Activated CD4-positive, alpha-beta memory T cell treated with anti-CD3 and anti-CD28 coated beads, Interleukin-2, amount 10 ng/mL, durations not matched to agents 7 days and 5 days (primary cell): ENCODE data around the gene LCORL. TPM values are rescaled to one million over a fixed set of nuclear protein-coding genes. Genes with fewer than 3 reads are reported as not detected.
"Not testable (repeated sequence)": the region's sequence is repeated elsewhere in the genome, so short reads cannot be mapped to it uniquely, and the experiment has no call there.

ENCODE experiments used
- CTCF ChIA-PET: fragments of 350-600 bp; sonication (Branson Sonifier 250); formaldehyde crosslinking; loops from one replicate; lab custom pipeline; 2021; ENCODE audit warnings: antibody characterized with exemption, inconsistent platforms; lab: Charles Lee
- POLR2A ChIA-PET: fragments of 350-600 bp; sonication (Branson Sonifier 250); formaldehyde crosslinking; loops from one replicate; lab custom pipeline; 2021; ENCODE audit warnings: antibody characterized with exemption; lab: Charles Lee
- DNase-seq: peaks from one replicate; pipeline ENCODE4 v3.0.0-alpha.2; 2020
- H3K27ac Mint-ChIP-seq: one replicate; pipeline ENCODE4 v1.8.0; 2021; ENCODE audit warnings: mild to moderate bottlenecking, mixed read lengths
- H3K27me3 Mint-ChIP-seq: one replicate; pipeline ENCODE4 v1.8.0; 2021; ENCODE audit warnings: mixed read lengths
- H3K36me3 Mint-ChIP-seq: one replicate; pipeline ENCODE4 v1.8.0; 2021; ENCODE audit warnings: low read depth, mixed read lengths
- H3K4me1 Mint-ChIP-seq: one replicate; pipeline ENCODE4 v1.8.0; 2021; ENCODE audit warnings: mixed read lengths
- H3K4me3 Mint-ChIP-seq: one replicate; pipeline ENCODE4 v1.8.0; 2021; ENCODE audit warnings: mild to moderate bottlenecking, mixed read lengths
- H3K9me3 Mint-ChIP-seq: one replicate; pipeline ENCODE4 v1.8.0; 2021; ENCODE audit warnings: mixed read lengths
- total RNA-seq, 2 experiments: library from RNA; stranded (reverse); gene quantifications; one replicate each; pipeline ENCODE4 v1.2.3, GENCODE V29; 2021

LCORL gene
- total RNA-seq, 2 experiments from 2014 or later = 15.7 to 17.3 TPM

DNA sequence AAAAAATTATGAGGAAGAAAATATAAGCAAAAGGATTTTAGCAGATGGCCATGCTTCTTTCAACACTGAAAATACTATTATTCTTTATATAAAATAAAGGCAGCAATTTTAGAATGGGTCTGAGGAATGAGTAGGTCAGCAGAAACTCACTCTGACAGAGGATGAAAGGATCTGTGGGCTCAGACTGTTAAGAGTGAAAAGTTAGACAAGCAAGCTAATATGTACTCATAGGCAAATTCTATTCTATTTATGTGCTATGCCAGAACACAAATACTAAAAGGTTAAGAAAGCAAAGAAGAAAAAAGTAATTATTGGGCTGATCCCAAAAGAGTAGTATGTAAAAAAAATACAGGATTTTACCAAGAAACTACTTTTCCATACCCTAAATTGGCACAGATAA is 13.9 kb downstream of the LCORL start:
- peaks cover 7% of the 10 kb centered on the region for H3K4me1 Mint-ChIP-seq
- H3K4me3 Mint-ChIP-seq = no peak overlapping the region
- H3K27me3 Mint-ChIP-seq = no peaks in the 10 kb centered on the region
- POLR2A ChIA-PET = no interaction called here
- peaks cover 20% of the 10 kb centered on the region for H3K9me3 Mint-ChIP-seq
- CTCF ChIA-PET = no interaction called here
- DNase-seq = no peak
- H3K36me3 Mint-ChIP-seq = peaks cover 15% of the 10 kb centered on the region
- H3K27ac Mint-ChIP-seq = no peak overlapping the region

DNA sequence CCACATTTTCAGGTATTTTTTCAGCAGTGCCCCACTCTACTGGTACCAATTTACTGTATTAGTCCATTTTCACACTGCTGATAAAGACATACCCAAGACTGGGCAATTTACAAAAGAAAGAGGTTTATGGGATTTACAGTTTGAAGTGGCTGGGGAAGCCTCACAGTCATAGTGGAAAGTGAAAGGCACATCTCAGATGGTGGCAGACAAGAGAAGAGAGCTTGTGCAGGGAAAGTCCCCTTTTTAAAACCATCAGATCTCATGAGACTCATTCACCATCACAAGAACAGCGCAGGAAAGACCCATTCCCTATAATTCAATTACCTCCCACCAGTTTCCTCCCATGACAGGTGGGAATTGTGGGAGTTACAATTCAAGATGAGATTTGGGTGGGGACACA is 15.1 kb downstream of the LCORL start:
- H3K27ac Mint-ChIP-seq, DNase-seq, POLR2A ChIA-PET, CTCF ChIA-PET, H3K27me3 Mint-ChIP-seq, H3K4me3 Mint-ChIP-seq, H3K4me1 Mint-ChIP-seq: not testable (repeated sequence)
- Mint-ChIP-seq H3K36me3 (peaks cover 15% of the 10 kb centered on the region), H3K9me3 (peaks cover 20% of the 10 kb centered on the region)

DNA sequence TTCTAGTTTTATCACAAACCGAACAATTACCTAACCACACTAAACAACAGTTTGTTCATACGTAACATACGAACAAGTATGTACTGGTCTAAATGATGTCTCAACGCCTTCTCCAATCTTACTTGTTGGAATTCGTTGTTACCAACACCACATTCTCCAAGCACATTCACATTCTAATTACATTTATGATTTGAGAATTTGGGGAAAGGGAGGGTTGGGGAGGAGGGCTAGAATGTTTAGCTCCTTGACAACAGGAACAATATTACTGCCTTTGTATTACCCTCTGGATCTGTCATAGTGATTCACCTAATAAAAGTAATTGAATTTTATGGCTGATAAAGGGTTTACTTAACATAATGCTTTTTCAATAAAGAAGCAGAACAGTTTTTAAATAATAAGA is 24.4 kb downstream of the LCORL start:
- no peaks in the 10 kb centered on the region for H3K4me1 Mint-ChIP-seq
- no peak for DNase-seq
- ChIA-PET CTCF (no interaction called here), POLR2A (no interaction called here)
- H3K4me3 Mint-ChIP-seq = no peak overlapping the region
- no peaks in the 10 kb centered on the region for H3K9me3 Mint-ChIP-seq
- no peaks in the 10 kb centered on the region for H3K27me3 Mint-ChIP-seq
- H3K27ac Mint-ChIP-seq = no peak overlapping the region
- H3K36me3 Mint-ChIP-seq = no peaks in the 10 kb centered on the region

DNA sequence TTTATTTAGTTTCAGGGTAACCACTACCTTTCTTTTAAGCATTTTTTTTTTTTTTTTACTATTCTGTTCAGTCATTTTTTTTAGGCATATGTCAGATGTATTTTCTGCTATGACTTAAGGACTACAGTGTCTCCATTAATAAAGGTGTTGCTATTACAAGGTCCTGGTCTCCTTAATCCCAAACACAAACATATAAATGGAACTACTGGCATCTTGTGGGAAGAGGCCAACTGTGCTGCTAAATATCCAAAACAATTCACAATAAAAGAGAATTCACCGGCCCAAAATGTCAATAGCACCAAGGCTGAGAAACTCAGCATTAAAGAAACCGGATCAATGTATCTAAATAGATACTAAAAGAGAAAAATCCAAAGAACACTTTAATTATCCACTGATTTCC is 26.4 kb downstream of the LCORL start:
- Mint-ChIP-seq H3K4me1 (no peaks in the 10 kb centered on the region), H3K4me3 (no peak overlapping the region), H3K27ac (no peak overlapping the region), H3K27me3 (no peaks in the 10 kb centered on the region), H3K36me3 (no peaks in the 10 kb centered on the region), H3K9me3 (no peaks in the 10 kb centered on the region)
- no peak for DNase-seq
- ChIA-PET CTCF (no interaction called here), POLR2A (no interaction called here)

DNA sequence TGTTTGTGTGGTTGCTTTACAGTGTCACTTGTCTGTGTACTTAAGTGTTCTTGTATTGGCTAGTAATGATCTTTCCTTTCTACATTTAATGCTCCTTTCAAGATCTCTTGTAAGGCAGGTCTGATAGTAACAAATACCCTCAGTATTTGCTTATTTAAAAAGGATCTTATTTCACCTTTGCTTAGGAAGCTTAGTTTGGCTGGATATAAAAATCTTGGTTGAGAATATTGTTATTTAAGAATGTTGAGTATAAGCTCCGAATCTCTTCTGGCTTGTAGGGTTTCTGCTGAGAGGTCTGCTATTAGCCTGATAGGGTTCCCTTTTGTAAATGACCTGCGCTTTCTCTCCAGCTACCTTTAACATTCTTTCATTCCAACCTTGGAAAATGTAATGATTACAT is 35.7 kb downstream of the LCORL start:
- Mint-ChIP-seq H3K27me3 (no peaks in the 10 kb centered on the region), H3K36me3 (no peaks in the 10 kb centered on the region), H3K4me3 (no peak overlapping the region), H3K27ac (no peak overlapping the region), H3K9me3 (peaks cover 39% of the 10 kb centered on the region), H3K4me1 (no peaks in the 10 kb centered on the region)
- no peak for DNase-seq
- ChIA-PET POLR2A (no interaction called here), CTCF (no interaction called here)

DNA sequence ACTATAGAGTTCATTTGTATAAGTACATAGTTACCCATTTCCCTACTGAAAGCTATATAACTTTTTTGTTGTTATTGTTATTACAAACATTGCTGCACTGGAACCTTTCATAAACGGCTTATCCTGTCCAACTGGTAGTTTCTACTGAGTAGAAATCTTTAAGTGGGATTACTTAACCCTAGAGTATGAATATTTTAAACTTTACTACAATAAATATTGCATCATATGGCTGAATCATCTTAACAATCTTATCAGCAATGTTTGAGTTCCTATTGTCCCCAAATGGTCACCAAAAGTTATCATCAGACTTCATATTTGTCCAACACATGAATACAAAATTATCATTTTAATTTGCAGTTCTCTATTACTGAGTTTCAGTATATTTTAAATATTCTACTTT is 40.5 kb downstream of the LCORL start:
- CTCF ChIA-PET = no interaction called here
- Mint-ChIP-seq H3K9me3 (peaks cover 23% of the 10 kb centered on the region), H3K27ac (no peak overlapping the region), H3K4me1 (no peaks in the 10 kb centered on the region), H3K36me3 (no peaks in the 10 kb centered on the region), H3K4me3 (no peak overlapping the region), H3K27me3 (no peaks in the 10 kb centered on the region)
- POLR2A ChIA-PET = no interaction called here
- DNase-seq = no peak

DNA sequence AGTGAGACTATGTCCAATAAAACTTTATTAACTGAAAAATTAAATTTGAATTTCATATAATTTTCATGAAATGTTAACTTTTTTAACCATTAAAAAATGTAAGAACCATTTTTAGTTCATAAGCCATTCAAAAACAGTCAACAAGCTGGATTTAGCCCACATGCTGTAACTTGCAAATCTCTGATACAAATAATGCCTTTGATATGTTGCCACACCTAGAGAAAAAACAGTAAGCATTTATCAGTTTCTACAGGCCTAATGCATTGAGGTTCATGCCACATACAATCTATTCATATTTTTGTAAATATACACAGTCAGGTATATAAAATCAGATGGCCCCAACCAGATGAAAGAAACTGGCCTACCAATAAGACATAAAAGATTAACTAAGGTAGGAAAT is 52.8 kb downstream of the LCORL start:
- Mint-ChIP-seq H3K9me3 (no peaks in the 10 kb centered on the region), H3K36me3 (no peaks in the 10 kb centered on the region), H3K4me1 (no peaks in the 10 kb centered on the region), H3K27me3 (no peaks in the 10 kb centered on the region), H3K27ac (no peak overlapping the region), H3K4me3 (no peak overlapping the region)
- CTCF ChIA-PET = no interaction called here
- DNase-seq = no peak
- POLR2A ChIA-PET = no interaction called here

DNA sequence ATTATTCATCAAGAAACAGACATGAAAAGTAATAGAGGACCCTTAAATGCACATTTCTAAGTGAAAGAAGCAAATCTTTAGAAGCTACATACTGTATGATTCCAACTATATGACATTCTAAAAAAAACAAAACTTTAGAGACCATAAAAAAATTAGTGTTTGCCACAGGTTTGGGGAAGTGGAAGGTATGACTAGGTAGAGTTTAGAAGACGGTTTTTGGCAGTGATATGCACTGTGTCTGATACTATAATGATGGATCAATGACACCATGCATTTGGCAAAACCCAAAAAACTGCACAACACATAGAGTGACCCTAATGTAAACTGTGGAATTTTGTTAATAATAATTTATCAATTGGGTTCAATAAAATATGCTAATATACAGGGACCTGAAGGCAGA is 54.5 kb downstream of the LCORL start:
- H3K36me3 Mint-ChIP-seq = no peaks in the 10 kb centered on the region
- no peak overlapping the region for H3K4me3 Mint-ChIP-seq
- no peak overlapping the region for H3K27ac Mint-ChIP-seq
- H3K9me3 Mint-ChIP-seq = no peaks in the 10 kb centered on the region
- DNase-seq = no peak
- no peaks in the 10 kb centered on the region for H3K4me1 Mint-ChIP-seq
- ChIA-PET CTCF (no interaction called here), POLR2A (no interaction called here)
- H3K27me3 Mint-ChIP-seq = no peaks in the 10 kb centered on the region

DNA sequence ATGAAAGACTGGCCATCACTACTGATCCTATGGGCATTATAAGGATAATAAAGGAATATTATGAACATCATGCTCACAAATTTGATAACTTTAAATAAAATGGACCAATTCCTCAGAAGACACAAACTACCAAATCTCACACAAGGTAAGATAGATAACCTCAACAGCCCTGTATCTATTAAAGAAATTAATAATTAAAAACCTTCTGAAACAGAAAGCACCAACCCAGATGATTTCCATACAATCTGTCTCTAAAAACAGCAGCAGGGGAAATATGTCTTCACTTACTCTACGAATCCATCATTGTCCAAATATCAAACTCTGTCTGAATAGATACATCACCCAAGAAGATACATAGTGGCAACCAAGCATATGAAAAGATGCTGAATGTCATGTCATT is 55.2 kb downstream of the LCORL start:
- no peaks in the 10 kb centered on the region for H3K27me3 Mint-ChIP-seq
- ChIA-PET POLR2A (no interaction called here), CTCF (no interaction called here)
- H3K4me1 Mint-ChIP-seq = no peaks in the 10 kb centered on the region
- H3K4me3 Mint-ChIP-seq = no peak overlapping the region
- no peak for DNase-seq
- no peaks in the 10 kb centered on the region for H3K36me3 Mint-ChIP-seq
- no peak overlapping the region for H3K27ac Mint-ChIP-seq
- no peaks in the 10 kb centered on the region for H3K9me3 Mint-ChIP-seq

DNA sequence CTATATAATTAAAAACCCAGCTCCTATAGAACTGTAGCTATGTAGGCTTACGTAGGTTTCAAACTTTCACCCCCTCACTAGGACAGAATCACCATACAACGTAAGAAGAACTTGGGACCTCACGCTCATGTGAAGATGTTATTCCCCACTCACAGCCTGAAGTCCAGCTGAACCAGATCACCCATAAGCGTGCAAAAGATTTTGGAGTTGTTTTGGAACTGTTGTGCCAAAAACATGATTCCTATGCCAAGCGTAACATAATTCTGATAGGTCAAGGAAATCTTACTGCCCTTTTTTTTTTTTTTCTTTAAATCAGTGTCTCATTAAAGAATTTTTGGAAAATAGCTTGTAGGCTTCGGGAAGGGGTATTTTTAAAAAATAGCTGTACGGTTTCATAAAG is 57.0 kb downstream of the LCORL start:
- CTCF ChIA-PET = interaction anchor here (0.7 to 1.1 kb wide), 2 partner anchors 29 to 193 kb away, joined by 3 read pairs; no protein-coding TSS in a partner anchor
- Mint-ChIP-seq H3K36me3 (no peaks in the 10 kb centered on the region), H3K4me1 (no peaks in the 10 kb centered on the region), H3K27ac (no peak overlapping the region), H3K27me3 (no peaks in the 10 kb centered on the region), H3K4me3 (no peak overlapping the region), H3K9me3 (no peaks in the 10 kb centered on the region)
- DNase-seq = no peak
- POLR2A ChIA-PET = no interaction called here

DNA sequence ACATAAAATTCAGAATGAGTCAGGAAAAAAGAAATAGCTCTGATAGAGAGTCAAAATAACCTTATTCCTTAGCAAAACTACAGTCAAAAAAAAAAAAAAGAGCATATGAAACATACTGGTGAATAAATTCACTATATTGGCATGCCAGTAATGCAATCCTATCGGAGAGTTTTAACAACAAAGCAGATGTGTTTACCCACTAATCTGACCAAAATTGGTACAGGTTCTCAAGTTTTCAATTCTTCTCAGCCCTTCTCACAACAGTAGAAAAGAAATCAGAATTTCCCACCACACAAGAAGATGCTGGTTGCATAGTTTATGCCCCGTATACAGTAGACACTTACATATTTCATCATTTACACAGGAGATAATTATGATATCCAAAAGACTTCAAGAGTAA is 59.4 kb downstream of the LCORL start:
- CTCF ChIA-PET = no interaction called here
- Mint-ChIP-seq H3K4me1 (peaks cover 8% of the 10 kb centered on the region), H3K27me3 (no peaks in the 10 kb centered on the region), H3K36me3 (peaks cover 5% of the 10 kb centered on the region), H3K4me3 (no peak overlapping the region), H3K27ac (no peak overlapping the region), H3K9me3 (no peaks in the 10 kb centered on the region)
- no peak for DNase-seq
- POLR2A ChIA-PET = no interaction called here

DNA sequence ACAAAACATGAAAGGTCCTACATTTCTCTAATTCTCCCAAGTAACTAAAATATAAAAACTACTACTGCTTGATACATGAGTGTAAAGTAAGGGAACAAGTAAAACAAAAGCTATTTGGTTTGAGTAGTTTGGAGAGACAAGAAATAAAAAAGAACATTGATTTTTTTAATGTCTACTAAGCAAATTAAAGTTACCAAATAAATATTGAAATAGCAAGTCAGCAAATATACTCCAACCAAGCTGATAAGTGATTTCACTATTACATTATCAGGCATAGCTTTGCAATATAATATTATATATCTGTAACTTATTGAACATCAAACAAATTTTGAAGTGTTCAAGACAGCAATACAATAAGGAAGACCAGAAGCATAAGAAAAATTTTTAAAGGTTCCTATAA is 60.3 kb downstream of the LCORL start:
- Mint-ChIP-seq H3K27ac (no peak overlapping the region), H3K27me3 (no peaks in the 10 kb centered on the region), H3K36me3 (peaks cover 6% of the 10 kb centered on the region), H3K4me1 (peaks cover 8% of the 10 kb centered on the region), H3K9me3 (no peaks in the 10 kb centered on the region), H3K4me3 (no peak overlapping the region)
- CTCF ChIA-PET = no interaction called here
- POLR2A ChIA-PET = no interaction called here
- no peak for DNase-seq

DNA sequence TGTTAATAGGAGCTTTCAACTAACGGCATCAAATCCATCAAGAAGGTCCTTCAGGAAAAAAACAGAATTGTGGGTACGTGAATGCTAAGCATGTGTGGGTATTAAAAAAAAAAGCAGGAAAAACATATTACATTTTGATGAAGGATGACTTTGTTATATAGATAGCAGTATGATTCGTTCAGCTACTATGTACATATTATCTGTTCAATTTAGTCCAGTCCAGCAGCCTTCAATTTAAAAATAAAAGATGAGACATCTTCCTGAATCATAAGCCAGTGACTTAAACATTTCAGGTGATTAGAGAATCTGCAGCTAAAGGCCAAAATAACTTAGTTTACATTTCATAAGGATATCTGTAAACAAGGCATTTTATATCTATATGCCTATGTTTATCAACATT is 63.4 kb downstream of the LCORL start:
- no peak for DNase-seq
- Mint-ChIP-seq H3K36me3 (peaks cover 24% of the 10 kb centered on the region), H3K4me1 (peaks cover 8% of the 10 kb centered on the region), H3K27me3 (no peaks in the 10 kb centered on the region), H3K4me3 (no peak overlapping the region), H3K9me3 (no peaks in the 10 kb centered on the region), H3K27ac (no peak overlapping the region)
- ChIA-PET POLR2A (no interaction called here), CTCF (no interaction called here)

DNA sequence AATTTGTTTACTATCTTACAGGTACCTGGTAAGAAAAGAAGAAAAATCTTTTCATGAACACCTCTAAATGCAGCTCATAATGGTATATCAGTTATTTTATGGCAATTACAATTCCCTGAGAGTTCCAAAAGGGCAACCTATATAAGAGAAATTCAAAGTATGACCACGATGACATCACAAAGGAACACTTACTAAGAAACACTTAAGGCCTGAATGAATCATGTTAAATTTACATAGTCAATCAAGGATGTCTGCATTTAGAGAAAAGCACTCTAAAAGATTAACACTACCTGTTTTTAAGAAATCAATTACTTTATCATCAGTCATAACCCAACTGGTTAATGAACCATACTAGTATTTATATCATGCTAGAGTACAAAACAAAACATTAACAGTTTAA is 63.9 kb downstream of the LCORL start:
- H3K27ac Mint-ChIP-seq = no peak overlapping the region
- no peaks in the 10 kb centered on the region for H3K27me3 Mint-ChIP-seq
- DNase-seq = no peak
- H3K9me3 Mint-ChIP-seq = no peaks in the 10 kb centered on the region
- peaks cover 24% of the 10 kb centered on the region for H3K36me3 Mint-ChIP-seq
- ChIA-PET CTCF (no interaction called here), POLR2A (no interaction called here)
- H3K4me1 Mint-ChIP-seq = peaks cover 8% of the 10 kb centered on the region
- no peak overlapping the region for H3K4me3 Mint-ChIP-seq

DNA sequence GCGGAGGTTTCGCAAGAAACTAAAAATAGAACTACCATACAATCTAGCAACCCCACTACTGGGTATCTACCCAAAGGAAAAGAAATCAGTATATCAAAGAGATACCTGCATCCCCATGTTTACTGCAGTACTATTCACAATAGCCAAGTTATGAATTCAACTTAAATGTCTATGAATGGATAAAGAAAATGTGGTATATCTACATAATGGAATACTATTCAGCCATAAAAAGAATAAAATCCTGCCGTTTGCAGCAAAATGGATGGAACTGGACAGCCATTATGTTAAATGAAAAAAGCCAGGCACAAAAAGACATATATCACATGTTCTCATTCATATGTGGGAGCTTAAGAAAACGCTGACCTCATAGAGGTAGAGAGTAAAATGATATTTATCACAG is 65.3 kb downstream of the LCORL start:
- Mint-ChIP-seq H3K27ac (no peak overlapping the region), H3K9me3 (no peaks in the 10 kb centered on the region), H3K36me3 (peaks cover 24% of the 10 kb centered on the region), H3K4me1 (peaks cover 8% of the 10 kb centered on the region), H3K4me3 (no peak overlapping the region), H3K27me3 (no peaks in the 10 kb centered on the region)
- CTCF ChIA-PET = no interaction called here
- POLR2A ChIA-PET = no interaction called here
- no peak for DNase-seq
